Measurements from ENCODE around the gene CBX3. TPM values are rescaled to one million over a fixed set of nuclear protein-coding genes. Genes with fewer than 3 reads are reported as not detected.

CBX3 gene
- total and polyA plus RNA-seq, 2 of the 8 experiments (the other 6 are each of a cell fraction or from before 2014, with no cell fraction given) = 71.3 to 258 TPM

- Histone ChIP-seq H3K4me1 (replicated peaks in 1 of 4; ENCODE audit: control insufficient read depth in 3 of 4, insufficient read depth in 4 of 4, low read length in 3 of 4) (peaks cover 5 to 16% (median 10%) of the 10 kb centered on the region in 4 experiments; a peak in 6 of 7 replicates), H2AFZ (ENCODE audit: low read length) (no peak overlapping the region), H3K9me3 (ENCODE audit: insufficient read depth in 2 of 2, low read depth in 1 of 2, low read length in 1 of 2) (no peaks in the 10 kb centered on the region), H4K8ac (ENCODE audit: extremely low read depth, insufficient read depth, low read length) (no peak overlapping the region), H3K79me1 (ENCODE audit: low read depth, low read length) (peaks cover 13% of the 10 kb centered on the region), H3K4ac (replicated peaks; ENCODE audit: insufficient read length, low read depth, low read length) (no peak overlapping the region), H4K91ac (replicated peaks; ENCODE audit: insufficient read length, low read length) (no peak overlapping the region), H3K9ac (replicated peaks in 1 of 4; ENCODE audit: extremely low read depth in 1 of 4, low read depth in 3 of 4, low read length in 3 of 4) (no peak overlapping the region), H2AK5ac (ENCODE audit: low read depth, low read length) (no peak overlapping the region; the same call in 1 of the 2 replicates), H3K56ac (replicated peaks; ENCODE audit: insufficient read length, low read depth, low read length) (no peak overlapping the region), H2BK15ac (ENCODE audit: low read length) (peak overlapping the region; percentile 1; the same call in 1 of the 2 replicates), H4K20me1 (replicated peaks in 1 of 2; ENCODE audit: control insufficient read depth in 1 of 2, insufficient read depth in 2 of 2, low read length in 2 of 2) (peaks cover 7 to 18% of the 10 kb centered on the region in 2 experiments), H2BK20ac (ENCODE audit: low read length) (no peak overlapping the region), H3K23ac (ENCODE audit: insufficient read length) (no peak overlapping the region), H2BK5ac (ENCODE audit: low read depth, low read length) (no peak overlapping the region; the same call in 1 of the 2 replicates), H3K79me2 (ENCODE audit: control insufficient read depth in 1 of 2, insufficient read depth in 2 of 2, low read length in 2 of 2) (peaks cover 16 to 89% of the 10 kb centered on the region in 2 experiments), H3K27ac (ENCODE audit: low read depth, low read length) (no peak overlapping the region), H4K5ac (ENCODE audit: insufficient read length, low read depth, low read length) (no peak overlapping the region), H2BK12ac (ENCODE audit: low read depth, low read length) (no peak overlapping the region), H3K14ac (ENCODE audit: insufficient read length) (no peak overlapping the region), H3K18ac (ENCODE audit: extremely low read depth, low read length) (peak overlapping the region; percentile 38; the same call in 1 of the 2 replicates), H3K4me3 (ENCODE audit: extremely low read depth in 1 of 4, insufficient read depth in 2 of 4, low read depth in 3 of 4, low read length in 4 of 4) (no peak overlapping the region), H3K27me3 (replicated peaks in 1 of 4; ENCODE audit: control insufficient read depth in 3 of 4, extremely low read depth in 1 of 4, insufficient read depth in 3 of 4, low read length in 3 of 4) (no peaks in the 10 kb centered on the region), H3K36me3 (ENCODE audit: control insufficient read depth in 2 of 4, insufficient read depth in 4 of 4, low read length in 3 of 4) (no peaks in the 10 kb centered on the region), H2BK120ac (replicated peaks; ENCODE audit: low read depth, low read length) (no peak overlapping the region), H3K23me2 (ENCODE audit: low read depth, low read length) (no peaks in the 10 kb centered on the region), H3K4me2 (ENCODE audit: insufficient read depth in 1 of 2, low read depth in 2 of 2, low read length in 2 of 2) (peak overlapping the region in 1 of 2 experiments; percentile 27; a peak in 3 of 4 replicates)
- DNase-seq (ENCODE audit: low read depth in 1 of 2, low spot score in 2 of 2) (peak in 1 of 2 experiments; percentile 32), FAIRE-seq (no peak)
- ChIA-PET POLR2A (ENCODE audit: partially characterized antibody) (interaction anchor here (0.8 to 2.6 kb wide), 9 partner anchors 9 to 34 kb away, joined by 3 to 25 read pairs (median 7); partner anchors contain the start of genes CBX3, HNRNPA2B1 and NFE2L3), CTCF (ENCODE audit: partially characterized antibody) (interaction anchor here (0.6 to 1.8 kb wide), 15 partner anchors 9 to 1068 kb away, joined by 3 to 7 read pairs (median 3); no protein-coding TSS in a partner anchor)
- WGBS, 2 experiments (ENCODE audit: extremely low coverage in 1 of 2, insufficient coverage in 1 of 2, insufficient read length in 1 of 2, insufficient replicate concordance in 2 of 2, low coverage in 1 of 2, low lambda C conversion rate in 2 of 2, missing lambda C conversion rate in 1 of 2) = 87% methylated on average over 5 of the region's 5 CpGs; no CpG with 5 or more reads in 1 of the 2 experiments
- TF ChIP-seq EGR1 (IDR thresholded peaks at IDR 0.05; ENCODE audit: borderline replicate concordance, low read depth, low read length) = no peak
- no peak for TF ChIP-seq POLR2AphosphoS5 (IDR thresholded peaks at IDR 0.05; ENCODE audit: low read depth, low read length)
- TF ChIP-seq, protein P1, sequence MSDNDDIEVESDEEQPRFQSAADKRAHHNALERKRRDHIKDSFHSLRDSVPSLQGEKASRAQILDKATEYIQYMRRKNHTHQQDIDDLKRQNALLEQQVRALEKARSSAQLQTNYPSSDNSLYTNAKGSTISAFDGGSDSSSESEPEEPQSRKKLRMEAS (IDR thresholded peaks at IDR 0.05) = no peak
- no peak for TF ChIP-seq SP4 (IDR thresholded peaks at IDR 0.05; ENCODE audit: low read length)
- no peak for TF ChIP-seq SIX5 (IDR thresholded peaks at IDR 0.05; ENCODE audit: low read depth, low read length)
- TF ChIP-seq SIN3A (conservative IDR thresholded peaks at IDR 0.05 in 1 of 2, IDR thresholded peaks at IDR 0.05 in 1 of 2; ENCODE audit: low read depth in 1 of 2, low read length in 2 of 2) = no peak
- no peak for TF ChIP-seq CBX5 (IDR thresholded peaks at IDR 0.05; ENCODE audit: low read depth, low read length)
- TF ChIP-seq BACH1 (IDR thresholded peaks at IDR 0.05; ENCODE audit: low read length) = no peak
- TF ChIP-seq SRF (IDR thresholded peaks at IDR 0.05; ENCODE audit: low read depth, low read length) = no peak
- no peak for TF ChIP-seq EP300 (IDR thresholded peaks at IDR 0.05; ENCODE audit: borderline replicate concordance in 1 of 2, low read depth in 2 of 2, low read length in 2 of 2)
- TF ChIP-seq GTF2F1 (IDR thresholded peaks at IDR 0.05; ENCODE audit: borderline replicate concordance, low read depth, low read length) = no peak
- no peak for TF ChIP-seq SP1 (IDR thresholded peaks at IDR 0.05; ENCODE audit: low read depth, low read length)
- TF ChIP-seq FOSL1 (IDR thresholded peaks at IDR 0.05; ENCODE audit: insufficient read depth, low read depth, low read length) = no peak
- no peak for TF ChIP-seq POLR2A (IDR thresholded peaks at IDR 0.05; ENCODE audit: control extremely low read depth in 1 of 2, low read depth in 2 of 2, low read length in 2 of 2)
Measured at GRCh38 chr7:26166684-26167266, 34.8 kb upstream of the CBX3 start.

Measured in H1 (cell line).